K562 (cell line): Measurements from ENCODE around the gene PDLIM4. TPM values are rescaled to one million over a fixed set of nuclear protein-coding genes. Genes with fewer than 3 reads are reported as not detected.
A peak's percentile ranks its signal among the peaks of the same experiment; 100 is the strongest.

Source experiments
- DMBX1 ChIP-seq: fragments of 250-450 bp; sonication (Bioruptor Pico); IDR thresholded peaks from 2 replicates; pipeline ENCODE4 v1.8.0; 2022; ENCODE audit warnings: inconsistent platforms, mild to moderate bottlenecking, moderate library complexity, borderline replicate concordance
- DPF2 ChIP-seq: fragments of 450-650 bp; IDR thresholded peaks from 2 replicates; pipeline ENCODE4 v1.6.1; 2016
- FOSL1 ChIP-seq: fragments of 200-800 bp; sonication (Bioruptor generic); conservative IDR thresholded peaks from 2 replicates; pipeline ENCODE4 v1.6.1; 2016; ENCODE audit warnings: missing genetic modification characterization, missing compliant biosample characterization
- MTA2 ChIP-seq: fragments of 450-650 bp; IDR thresholded peaks from 2 replicates; pipeline ENCODE4 v1.6.1; 2016; ENCODE audit warnings: low read depth
- MTA3 ChIP-seq: fragments of 450-650 bp; formaldehyde crosslinking; IDR thresholded peaks from 2 replicates; pipeline ENCODE4 v1.6.1; 2017; ENCODE audit warnings: mild to moderate bottlenecking, borderline replicate concordance
- POU5F1 ChIP-seq: fragments of 150-350 bp; IDR thresholded peaks from 2 replicates; pipeline ENCODE4 v1.6.1; 2014; ENCODE audit warnings: borderline replicate concordance, low read length, low read depth, mild to moderate bottlenecking; ENCODE audit not compliant: partially characterized antibody
- PYGO2 ChIP-seq: fragments of 450-650 bp; IDR thresholded peaks from 2 replicates; pipeline ENCODE4 v1.6.1; 2016; ENCODE audit warnings: mild to moderate bottlenecking, missing genetic modification characterization, moderate library complexity, missing compliant biosample characterization
- TSC22D4 ChIP-seq: fragments of 450-650 bp; IDR thresholded peaks from 2 replicates; pipeline ENCODE4 v1.6.1; 2016; ENCODE audit warnings: missing genetic modification characterization, missing biosample characterization, control low read depth
- polyA plus RNA-seq, 8 experiments: library from polyadenylated mRNA; depleted of rRNA in 4 of 8; stranded (reverse) in 5 of 8; unstranded in 3 of 8; fragments of >200 nt; fragmentation: Nextera tagmentation in 2 of 8; fragmentation: Illumina TruSeq in 1 of 8; extraction: Ambion mirVana in 2 of 8; extraction: Trizol in 1 of 8; gene quantifications; 2 replicates each; pipeline versions ENCODE4 v1.2.1 to v1.2.3, GENCODE V29; 2011 to 2014; ENCODE audit warnings: inconsistent platforms in 1 of 8, missing spikeins in 1 of 8
- total RNA-seq, 7 experiments: library from RNA; depleted of rRNA in 6 of 7; stranded (reverse); fragments of >200 nt in 6 of 7; fragmentation: Illumina TruSeq in 2 of 7; extraction: Trizol in 2 of 7; gene quantifications; 2 replicates each; pipeline versions ENCODE4 v1.2.1 to v1.2.3, GENCODE V29; 2011 to 2021; ENCODE audit warnings: low replicate concordance in 1 of 7
- TF ChIP-seq, protein P1 (sequence below): fragments of 250-450 bp; sonication (Bioruptor Pico); IDR thresholded peaks from 2 replicates; pipeline ENCODE4 v1.4.0; 2020
- TF ChIP-seq, protein P2 (sequence below): fragments of 250-450 bp; sonication (Bioruptor Pico); IDR thresholded peaks from 2 replicates; pipeline ENCODE4 v1.9.0; 2021; ENCODE audit warnings: mild to moderate bottlenecking, inconsistent platforms
- TF ChIP-seq, protein P3 (sequence below): fragments of 200-800 bp; sonication (Bioruptor generic); IDR thresholded peaks from 2 replicates; pipeline ENCODE4 v1.6.1; 2016; ENCODE audit warnings: missing genetic modification characterization, missing compliant biosample characterization
- TF ChIP-seq, protein P4 (sequence below): fragments of 450-650 bp; IDR thresholded peaks from 2 replicates; pipeline ENCODE4 v1.6.1; 2016; ENCODE audit warnings: antibody characterized with exemption

PDLIM4 gene
- total and polyA plus RNA-seq, 9 of the 15 experiments (the other 6 are each of a cell fraction or from before 2014, with no cell fraction given) = 0.28 to 32.8 (median 13.1) TPM

DNA sequence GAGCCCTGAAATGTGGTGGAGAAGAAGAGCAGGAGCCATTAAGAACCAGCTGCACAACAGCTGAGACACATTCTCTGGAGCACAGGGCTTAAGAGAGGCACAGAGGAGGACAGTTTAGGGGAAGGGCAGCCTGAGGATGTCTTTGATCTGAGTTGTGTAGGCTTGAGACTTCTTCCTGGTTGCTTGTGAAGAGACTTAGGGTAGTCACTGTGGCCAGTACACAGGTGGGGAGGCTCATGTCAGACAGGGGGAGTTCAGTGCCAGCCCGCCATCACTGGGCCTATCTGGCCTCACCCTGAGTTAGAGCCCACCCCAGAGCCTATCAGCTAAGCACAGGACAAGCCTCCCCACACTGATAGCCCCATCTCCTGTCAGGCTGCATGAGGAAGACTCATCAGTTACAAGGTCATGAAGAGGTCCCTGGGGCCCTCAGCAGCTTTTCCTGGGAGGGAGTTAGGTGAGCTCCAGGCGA is 56.5 kb downstream of the PDLIM4 start (continued):
- TF ChIP-seq, protein P1, sequence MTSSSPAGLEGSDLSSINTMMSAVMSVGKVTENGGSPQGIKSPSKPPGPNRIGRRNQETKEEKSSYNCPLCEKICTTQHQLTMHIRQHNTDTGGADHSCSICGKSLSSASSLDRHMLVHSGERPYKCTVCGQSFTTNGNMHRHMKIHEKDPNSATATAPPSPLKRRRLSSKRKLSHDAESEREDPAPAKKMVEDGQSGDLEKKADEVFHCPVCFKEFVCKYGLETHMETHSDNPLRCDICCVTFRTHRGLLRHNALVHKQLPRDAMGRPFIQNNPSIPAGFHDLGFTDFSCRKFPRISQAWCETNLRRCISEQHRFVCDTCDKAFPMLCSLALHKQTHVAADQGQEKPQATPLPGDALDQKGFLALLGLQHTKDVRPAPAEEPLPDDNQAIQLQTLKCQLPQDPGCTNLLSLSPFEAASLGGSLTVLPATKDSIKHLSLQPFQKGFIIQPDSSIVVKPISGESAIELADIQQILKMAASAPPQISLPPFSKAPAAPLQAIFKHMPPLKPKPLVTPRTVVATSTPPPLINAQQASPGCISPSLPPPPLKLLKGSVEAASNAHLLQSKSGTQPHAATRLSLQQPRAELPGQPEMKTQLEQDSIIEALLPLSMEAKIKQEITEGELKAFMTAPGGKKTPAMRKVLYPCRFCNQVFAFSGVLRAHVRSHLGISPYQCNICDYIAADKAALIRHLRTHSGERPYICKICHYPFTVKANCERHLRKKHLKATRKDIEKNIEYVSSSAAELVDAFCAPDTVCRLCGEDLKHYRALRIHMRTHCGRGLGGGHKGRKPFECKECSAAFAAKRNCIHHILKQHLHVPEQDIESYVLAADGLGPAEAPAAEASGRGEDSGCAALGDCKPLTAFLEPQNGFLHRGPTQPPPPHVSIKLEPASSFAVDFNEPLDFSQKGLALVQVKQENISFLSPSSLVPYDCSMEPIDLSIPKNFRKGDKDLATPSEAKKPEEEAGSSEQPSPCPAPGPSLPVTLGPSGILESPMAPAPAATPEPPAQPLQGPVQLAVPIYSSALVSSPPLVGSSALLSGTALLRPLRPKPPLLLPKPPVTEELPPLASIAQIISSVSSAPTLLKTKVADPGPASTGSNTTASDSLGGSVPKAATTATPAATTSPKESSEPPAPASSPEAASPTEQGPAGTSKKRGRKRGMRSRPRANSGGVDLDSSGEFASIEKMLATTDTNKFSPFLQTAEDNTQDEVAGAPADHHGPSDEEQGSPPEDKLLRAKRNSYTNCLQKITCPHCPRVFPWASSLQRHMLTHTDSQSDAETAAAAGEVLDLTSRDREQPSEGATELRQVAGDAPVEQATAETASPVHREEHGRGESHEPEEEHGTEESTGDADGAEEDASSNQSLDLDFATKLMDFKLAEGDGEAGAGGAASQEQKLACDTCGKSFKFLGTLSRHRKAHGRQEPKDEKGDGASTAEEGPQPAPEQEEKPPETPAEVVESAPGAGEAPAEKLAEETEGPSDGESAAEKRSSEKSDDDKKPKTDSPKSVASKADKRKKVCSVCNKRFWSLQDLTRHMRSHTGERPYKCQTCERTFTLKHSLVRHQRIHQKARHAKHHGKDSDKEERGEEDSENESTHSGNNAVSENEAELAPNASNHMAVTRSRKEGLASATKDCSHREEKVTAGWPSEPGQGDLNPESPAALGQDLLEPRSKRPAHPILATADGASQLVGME = no peak
- TF ChIP-seq, protein P2, sequence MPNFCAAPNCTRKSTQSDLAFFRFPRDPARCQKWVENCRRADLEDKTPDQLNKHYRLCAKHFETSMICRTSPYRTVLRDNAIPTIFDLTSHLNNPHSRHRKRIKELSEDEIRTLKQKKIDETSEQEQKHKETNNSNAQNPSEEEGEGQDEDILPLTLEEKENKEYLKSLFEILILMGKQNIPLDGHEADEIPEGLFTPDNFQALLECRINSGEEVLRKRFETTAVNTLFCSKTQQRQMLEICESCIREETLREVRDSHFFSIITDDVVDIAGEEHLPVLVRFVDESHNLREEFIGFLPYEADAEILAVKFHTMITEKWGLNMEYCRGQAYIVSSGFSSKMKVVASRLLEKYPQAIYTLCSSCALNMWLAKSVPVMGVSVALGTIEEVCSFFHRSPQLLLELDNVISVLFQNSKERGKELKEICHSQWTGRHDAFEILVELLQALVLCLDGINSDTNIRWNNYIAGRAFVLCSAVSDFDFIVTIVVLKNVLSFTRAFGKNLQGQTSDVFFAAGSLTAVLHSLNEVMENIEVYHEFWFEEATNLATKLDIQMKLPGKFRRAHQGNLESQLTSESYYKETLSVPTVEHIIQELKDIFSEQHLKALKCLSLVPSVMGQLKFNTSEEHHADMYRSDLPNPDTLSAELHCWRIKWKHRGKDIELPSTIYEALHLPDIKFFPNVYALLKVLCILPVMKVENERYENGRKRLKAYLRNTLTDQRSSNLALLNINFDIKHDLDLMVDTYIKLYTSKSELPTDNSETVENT (CRISPR knock-in tag) = 0 out of 2 replicates have a peak, but pooled peaks have one; percentile 46
- TF ChIP-seq POU5F1 (no peak), TSC22D4 (no peak), MTA2 (peak; percentile 79), PYGO2 (tag) (no peak), MTA3 (peak; percentile 45; the same call in 1 of the 2 replicates), FOSL1 (no peak), DPF2 (peak; percentile 88), DMBX1 (peak; percentile 89)
- TF ChIP-seq, protein P3, sequence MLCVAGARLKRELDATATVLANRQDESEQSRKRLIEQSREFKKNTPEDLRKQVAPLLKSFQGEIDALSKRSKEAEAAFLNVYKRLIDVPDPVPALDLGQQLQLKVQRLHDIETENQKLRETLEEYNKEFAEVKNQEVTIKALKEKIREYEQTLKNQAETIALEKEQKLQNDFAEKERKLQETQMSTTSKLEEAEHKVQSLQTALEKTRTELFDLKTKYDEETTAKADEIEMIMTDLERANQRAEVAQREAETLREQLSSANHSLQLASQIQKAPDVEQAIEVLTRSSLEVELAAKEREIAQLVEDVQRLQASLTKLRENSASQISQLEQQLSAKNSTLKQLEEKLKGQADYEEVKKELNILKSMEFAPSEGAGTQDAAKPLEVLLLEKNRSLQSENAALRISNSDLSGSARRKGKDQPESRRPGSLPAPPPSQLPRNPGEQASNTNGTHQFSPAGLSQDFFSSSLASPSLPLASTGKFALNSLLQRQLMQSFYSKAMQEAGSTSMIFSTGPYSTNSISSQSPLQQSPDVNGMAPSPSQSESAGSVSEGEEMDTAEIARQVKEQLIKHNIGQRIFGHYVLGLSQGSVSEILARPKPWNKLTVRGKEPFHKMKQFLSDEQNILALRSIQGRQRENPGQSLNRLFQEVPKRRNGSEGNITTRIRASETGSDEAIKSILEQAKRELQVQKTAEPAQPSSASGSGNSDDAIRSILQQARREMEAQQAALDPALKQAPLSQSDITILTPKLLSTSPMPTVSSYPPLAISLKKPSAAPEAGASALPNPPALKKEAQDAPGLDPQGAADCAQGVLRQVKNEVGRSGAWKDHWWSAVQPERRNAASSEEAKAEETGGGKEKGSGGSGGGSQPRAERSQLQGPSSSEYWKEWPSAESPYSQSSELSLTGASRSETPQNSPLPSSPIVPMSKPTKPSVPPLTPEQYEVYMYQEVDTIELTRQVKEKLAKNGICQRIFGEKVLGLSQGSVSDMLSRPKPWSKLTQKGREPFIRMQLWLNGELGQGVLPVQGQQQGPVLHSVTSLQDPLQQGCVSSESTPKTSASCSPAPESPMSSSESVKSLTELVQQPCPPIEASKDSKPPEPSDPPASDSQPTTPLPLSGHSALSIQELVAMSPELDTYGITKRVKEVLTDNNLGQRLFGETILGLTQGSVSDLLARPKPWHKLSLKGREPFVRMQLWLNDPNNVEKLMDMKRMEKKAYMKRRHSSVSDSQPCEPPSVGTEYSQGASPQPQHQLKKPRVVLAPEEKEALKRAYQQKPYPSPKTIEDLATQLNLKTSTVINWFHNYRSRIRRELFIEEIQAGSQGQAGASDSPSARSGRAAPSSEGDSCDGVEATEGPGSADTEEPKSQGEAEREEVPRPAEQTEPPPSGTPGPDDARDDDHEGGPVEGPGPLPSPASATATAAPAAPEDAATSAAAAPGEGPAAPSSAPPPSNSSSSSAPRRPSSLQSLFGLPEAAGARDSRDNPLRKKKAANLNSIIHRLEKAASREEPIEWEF (CRISPR knock-in tag) = no peak
- TF ChIP-seq, protein P4, sequence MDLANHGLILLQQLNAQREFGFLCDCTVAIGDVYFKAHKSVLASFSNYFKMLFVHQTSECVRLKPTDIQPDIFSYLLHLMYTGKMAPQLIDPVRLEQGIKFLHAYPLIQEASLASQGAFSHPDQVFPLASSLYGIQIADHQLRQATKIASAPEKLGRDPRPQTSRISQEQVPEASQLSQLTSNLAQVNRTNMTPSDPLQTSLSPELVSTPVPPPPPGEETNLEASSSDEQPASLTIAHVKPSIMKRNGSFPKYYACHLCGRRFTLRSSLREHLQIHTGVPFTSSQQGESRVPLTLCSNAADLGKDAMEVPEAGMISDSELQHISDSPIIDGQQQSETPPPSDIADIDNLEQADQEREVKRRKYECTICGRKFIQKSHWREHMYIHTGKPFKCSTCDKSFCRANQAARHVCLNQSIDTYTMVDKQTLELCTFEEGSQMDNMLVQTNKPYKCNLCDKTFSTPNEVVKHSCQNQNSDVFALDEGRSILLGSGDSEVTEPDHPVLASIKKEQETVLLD = peak; percentile 49; the same call in 1 of the 2 replicates
